HepG2 (cell line): ENCODE measurements around the gene SPOP. TPM values are rescaled to one million over a fixed set of nuclear protein-coding genes. Genes with fewer than 3 reads are reported as not detected.

Experiments used
- E2F2 ChIP-seq: sonication (generic); formaldehyde crosslinking; IDR thresholded peaks from 2 replicates; pipeline ENCODE4 v1.4.0; 2020; ENCODE audit warnings: missing genetic modification reagents, borderline replicate concordance
- GABPB1 ChIP-seq: IDR thresholded peaks from 2 replicates; pipeline ENCODE4 v1.6.1; 2016; ENCODE audit warnings: mild to moderate bottlenecking, missing genetic modification reagents, moderate library complexity, missing compliant biosample characterization
- TCF7 ChIP-seq: sonication (generic); IDR thresholded peaks from 2 replicates; pipeline ENCODE4 v1.6.1; 2016; ENCODE audit warnings: antibody characterized with exemption, low read depth
- ZNF383 ChIP-seq: sonication (generic); formaldehyde crosslinking; IDR thresholded peaks from 2 replicates; pipeline ENCODE4 v1.4.0; 2020; ENCODE audit warnings: missing genetic modification reagents, mild to moderate bottlenecking, borderline replicate concordance
- ZNF543 ChIP-seq: sonication (generic); formaldehyde crosslinking; IDR thresholded peaks from 2 replicates; pipeline ENCODE4 v1.4.0; 2020; ENCODE audit warnings: mild to moderate bottlenecking, missing genetic modification reagents
- ZNF704 ChIP-seq: sonication (generic); formaldehyde crosslinking; IDR thresholded peaks from 2 replicates; pipeline ENCODE4 v1.8.1; 2023; ENCODE audit warnings: mild to moderate bottlenecking, inconsistent platforms, moderate library complexity, missing genetic modification reagents, borderline replicate concordance
- ZNF781 ChIP-seq: sonication (generic); formaldehyde crosslinking; IDR thresholded peaks from 2 replicates; pipeline ENCODE4 v1.5.1; 2020; ENCODE audit warnings: borderline replicate concordance, mild to moderate bottlenecking, missing genetic modification reagents; ENCODE audit errors: not compliant biosample characterization
- polyA plus RNA-seq, 8 experiments: library from polyadenylated mRNA; depleted of rRNA in 3 of 8; stranded (reverse) in 7 of 8; unstranded in 1 of 8; fragments of >200 nt; fragmentation: Illumina TruSeq in 4 of 8; extraction: Trizol in 4 of 8; gene quantifications; 2 replicates each; pipeline versions ENCODE4 v1.2.1 to v1.2.3, GENCODE V29; 2011 to 2016; ENCODE audit warnings: low read depth in 4 of 8, missing spikeins in 1 of 8, mixed read lengths in 1 of 8; ENCODE audit not compliant: insufficient read depth in 1 of 8
- total RNA-seq, 5 experiments: library from RNA; depleted of rRNA; stranded (reverse); fragments of >200 nt; fragmentation: Illumina TruSeq; extraction: Trizol; gene quantifications; 2 replicates each; pipeline ENCODE4 v1.2.3, GENCODE V29; 2016; ENCODE audit warnings: low read depth in 1 of 5
- TF ChIP-seq, protein P1 (sequence below): sonication (generic); formaldehyde crosslinking; IDR thresholded peaks from one replicate; pipeline ENCODE4 v1.5.1; 2020; ENCODE audit warnings: mild to moderate bottlenecking, missing genetic modification reagents; ENCODE audit errors: not compliant biosample characterization
- TF ChIP-seq, protein P2 (sequence below): sonication (generic); formaldehyde crosslinking; conservative IDR thresholded peaks from 2 replicates; pipeline ENCODE4 v1.4.0; 2020; ENCODE audit warnings: missing genetic modification reagents
- TF ChIP-seq, protein P3 (sequence below): sonication (generic); formaldehyde crosslinking; IDR thresholded peaks from 2 replicates; pipeline ENCODE4 v1.9.0; 2021; ENCODE audit warnings: missing genetic modification reagents, borderline replicate concordance

SPOP gene
- total and polyA plus RNA-seq, 2 of the 13 experiments (the other 11 are each of a cell fraction or from before 2014, with no cell fraction given) = 52.8 to 60.8 TPM

DNA sequence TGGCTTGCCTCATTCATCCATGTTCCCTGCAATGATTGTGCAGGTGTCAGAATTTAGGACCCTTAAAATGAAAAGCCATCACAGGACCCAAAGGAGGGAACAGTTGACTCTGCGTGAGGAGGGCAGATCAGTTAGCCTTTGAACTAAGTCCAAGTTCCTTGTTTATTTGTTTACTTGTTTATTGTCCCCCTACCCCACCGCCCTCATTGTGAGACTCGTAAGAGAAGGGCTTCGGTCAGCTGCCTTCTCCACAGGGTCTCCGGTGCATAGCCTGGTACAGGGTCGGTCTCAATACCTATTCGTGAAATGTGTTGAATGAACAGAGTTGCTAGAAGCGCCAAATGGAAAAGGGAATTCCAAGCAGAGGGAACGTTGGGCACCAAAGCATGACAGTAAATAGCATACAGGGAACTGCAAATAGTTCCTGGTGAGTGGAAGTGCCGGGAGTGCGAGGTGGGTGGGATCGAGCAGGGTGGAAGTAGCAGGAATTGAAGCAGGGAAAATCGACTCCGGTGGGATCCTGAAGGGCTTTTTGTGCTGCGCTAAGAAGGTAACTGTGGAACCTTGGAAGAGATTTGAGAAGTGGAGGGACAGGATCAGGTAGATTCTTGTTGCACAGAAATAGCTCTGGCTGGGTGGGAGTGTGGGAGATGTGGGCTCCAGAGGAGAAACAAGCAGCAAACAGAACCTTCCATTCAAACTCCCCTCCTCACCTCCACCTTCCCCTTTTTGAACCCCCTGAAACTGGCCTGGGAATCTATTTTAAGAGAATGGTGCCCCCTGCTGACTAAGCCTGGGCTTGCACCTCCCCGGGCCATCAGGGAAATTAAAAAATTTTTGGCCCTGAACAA is 17.2 kb upstream of the SPOP start (continued):
- no peak for TF ChIP-seq ZNF704 (CRISPR knock-in tag)
- TF ChIP-seq ZNF383 (CRISPR knock-in tag) = no peak
- TF ChIP-seq, protein P1, sequence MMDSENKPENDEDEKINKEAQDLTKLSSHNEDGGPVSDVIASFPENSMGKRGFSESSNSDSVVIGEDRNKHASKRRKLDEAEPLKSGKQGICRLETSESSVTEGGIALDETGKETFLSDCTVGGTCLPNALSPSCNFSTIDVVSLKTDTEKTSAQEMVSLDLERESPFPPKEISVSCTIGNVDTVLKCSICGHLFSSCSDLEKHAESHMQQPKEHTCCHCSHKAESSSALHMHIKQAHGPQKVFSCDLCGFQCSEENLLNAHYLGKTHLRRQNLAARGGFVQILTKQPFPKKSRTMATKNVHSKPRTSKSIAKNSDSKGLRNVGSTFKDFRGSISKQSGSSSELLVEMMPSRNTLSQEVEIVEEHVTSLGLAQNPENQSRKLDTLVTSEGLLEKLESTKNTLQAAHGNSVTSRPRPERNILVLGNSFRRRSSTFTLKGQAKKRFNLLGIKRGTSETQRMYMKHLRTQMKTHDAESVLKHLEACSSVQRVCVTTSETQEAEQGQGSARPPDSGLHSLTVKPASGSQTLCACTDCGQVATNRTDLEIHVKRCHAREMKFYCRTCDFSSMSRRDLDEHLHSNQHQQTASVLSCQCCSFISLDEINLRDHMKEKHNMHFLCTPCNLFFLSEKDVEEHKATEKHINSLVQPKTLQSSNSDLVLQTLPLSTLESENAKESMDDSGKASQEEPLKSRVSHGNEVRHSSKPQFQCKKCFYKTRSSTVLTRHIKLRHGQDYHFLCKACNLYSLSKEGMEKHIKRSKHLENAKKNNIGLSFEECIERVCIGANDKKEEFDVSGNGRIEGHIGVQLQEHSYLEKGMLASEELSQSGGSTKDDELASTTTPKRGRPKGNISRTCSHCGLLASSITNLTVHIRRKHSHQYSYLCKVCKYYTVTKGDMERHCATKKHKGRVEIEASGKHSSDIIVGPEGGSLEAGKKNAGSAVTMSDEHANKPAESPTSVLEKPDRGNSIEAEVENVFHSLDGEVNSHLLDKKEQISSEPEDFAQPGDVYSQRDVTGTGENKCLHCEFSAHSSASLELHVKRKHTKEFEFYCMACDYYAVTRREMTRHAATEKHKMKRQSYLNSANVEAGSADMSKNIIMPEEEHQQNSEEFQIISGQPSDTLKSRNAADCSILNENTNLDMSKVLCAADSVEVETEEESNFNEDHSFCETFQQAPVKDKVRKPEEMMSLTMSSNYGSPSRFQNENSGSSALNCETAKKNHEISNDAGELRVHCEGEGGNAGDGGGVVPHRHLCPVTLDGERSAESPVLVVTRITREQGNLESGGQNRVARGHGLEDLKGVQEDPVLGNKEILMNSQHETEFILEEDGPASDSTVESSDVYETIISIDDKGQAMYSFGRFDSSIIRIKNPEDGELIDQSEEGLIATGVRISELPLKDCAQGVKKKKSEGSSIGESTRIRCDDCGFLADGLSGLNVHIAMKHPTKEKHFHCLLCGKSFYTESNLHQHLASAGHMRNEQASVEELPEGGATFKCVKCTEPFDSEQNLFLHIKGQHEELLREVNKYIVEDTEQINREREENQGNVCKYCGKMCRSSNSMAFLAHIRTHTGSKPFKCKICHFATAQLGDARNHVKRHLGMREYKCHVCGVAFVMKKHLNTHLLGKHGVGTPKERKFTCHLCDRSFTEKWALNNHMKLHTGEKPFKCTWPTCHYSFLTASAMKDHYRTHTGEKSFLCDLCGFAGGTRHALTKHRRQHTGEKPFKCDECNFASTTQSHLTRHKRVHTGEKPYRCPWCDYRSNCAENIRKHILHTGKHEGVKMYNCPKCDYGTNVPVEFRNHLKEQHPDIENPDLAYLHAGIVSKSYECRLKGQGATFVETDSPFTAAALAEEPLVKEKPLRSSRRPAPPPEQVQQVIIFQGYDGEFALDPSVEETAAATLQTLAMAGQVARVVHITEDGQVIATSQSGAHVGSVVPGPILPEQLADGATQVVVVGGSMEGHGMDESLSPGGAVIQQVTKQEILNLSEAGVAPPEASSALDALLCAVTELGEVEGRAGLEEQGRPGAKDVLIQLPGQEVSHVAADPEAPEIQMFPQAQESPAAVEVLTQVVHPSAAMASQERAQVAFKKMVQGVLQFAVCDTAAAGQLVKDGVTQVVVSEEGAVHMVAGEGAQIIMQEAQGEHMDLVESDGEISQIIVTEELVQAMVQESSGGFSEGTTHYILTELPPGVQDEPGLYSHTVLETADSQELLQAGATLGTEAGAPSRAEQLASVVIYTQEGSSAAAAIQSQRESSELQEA (CRISPR knock-in tag) = peak; percentile 40
- no peak for TF ChIP-seq E2F2
- TF ChIP-seq, protein P2, sequence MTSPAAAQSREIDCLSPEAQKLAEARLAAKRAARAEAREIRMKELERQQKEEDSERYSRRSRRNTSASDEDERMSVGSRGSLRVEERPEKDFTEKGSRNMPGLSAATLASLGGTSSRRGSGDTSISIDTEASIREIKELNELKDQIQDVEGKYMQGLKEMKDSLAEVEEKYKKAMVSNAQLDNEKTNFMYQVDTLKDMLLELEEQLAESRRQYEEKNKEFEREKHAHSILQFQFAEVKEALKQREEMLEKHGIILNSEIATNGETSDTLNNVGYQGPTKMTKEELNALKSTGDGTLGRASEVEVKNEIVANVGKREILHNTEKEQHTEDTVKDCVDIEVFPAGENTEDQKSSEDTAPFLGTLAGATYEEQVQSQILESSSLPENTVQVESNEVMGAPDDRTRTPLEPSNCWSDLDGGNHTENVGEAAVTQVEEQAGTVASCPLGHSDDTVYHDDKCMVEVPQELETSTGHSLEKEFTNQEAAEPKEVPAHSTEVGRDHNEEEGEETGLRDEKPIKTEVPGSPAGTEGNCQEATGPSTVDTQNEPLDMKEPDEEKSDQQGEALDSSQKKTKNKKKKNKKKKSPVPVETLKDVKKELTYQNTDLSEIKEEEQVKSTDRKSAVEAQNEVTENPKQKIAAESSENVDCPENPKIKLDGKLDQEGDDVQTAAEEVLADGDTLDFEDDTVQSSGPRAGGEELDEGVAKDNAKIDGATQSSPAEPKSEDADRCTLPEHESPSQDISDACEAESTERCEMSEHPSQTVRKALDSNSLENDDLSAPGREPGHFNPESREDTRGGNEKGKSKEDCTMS = no peak
- TF ChIP-seq GABPB1 (CRISPR knock-in tag) = no peak
- TF ChIP-seq TCF7 = no peak
- no peak for TF ChIP-seq ZNF781 (CRISPR knock-in tag)
- no peak for TF ChIP-seq ZNF543 (CRISPR knock-in tag)
- TF ChIP-seq, protein P3, sequence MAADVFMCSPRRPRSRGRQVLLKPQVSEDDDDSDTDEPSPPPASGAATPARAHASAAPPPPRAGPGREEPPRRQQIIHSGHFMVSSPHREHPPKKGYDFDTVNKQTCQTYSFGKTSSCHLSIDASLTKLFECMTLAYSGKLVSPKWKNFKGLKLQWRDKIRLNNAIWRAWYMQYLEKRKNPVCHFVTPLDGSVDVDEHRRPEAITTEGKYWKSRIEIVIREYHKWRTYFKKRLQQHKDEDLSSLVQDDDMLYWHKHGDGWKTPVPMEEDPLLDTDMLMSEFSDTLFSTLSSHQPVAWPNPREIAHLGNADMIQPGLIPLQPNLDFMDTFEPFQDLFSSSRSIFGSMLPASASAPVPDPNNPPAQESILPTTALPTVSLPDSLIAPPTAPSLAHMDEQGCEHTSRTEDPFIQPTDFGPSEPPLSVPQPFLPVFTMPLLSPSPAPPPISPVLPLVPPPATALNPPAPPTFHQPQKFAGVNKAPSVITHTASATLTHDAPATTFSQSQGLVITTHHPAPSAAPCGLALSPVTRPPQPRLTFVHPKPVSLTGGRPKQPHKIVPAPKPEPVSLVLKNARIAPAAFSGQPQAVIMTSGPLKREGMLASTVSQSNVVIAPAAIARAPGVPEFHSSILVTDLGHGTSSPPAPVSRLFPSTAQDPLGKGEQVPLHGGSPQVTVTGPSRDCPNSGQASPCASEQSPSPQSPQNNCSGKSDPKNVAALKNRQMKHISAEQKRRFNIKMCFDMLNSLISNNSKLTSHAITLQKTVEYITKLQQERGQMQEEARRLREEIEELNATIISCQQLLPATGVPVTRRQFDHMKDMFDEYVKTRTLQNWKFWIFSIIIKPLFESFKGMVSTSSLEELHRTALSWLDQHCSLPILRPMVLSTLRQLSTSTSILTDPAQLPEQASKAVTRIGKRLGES (CRISPR knock-in tag) = no peak
